UCSD-AML1 (cell line): Measurements from ENCODE around the gene SRD5A3.

Experiments
- DNase-seq: peaks from one replicate; lab custom pipeline; 2025; ENCODE audit not compliant: unreplicated experiment; lab: John Stamatoyannopoulos, UW

SRD5A3 gene

GRCh38 chr4:55373461-55373860 is 27.4 kb downstream of the SRD5A3 start:
- DNase-seq, result no peak

GRCh38 chr4:55376698-55377097 is 30.7 kb downstream of the SRD5A3 start:
- DNase-seq, result no peak

- no peak for DNase-seq
Measured at GRCh38 chr4:55378617-55379467, 32.8 kb downstream of the SRD5A3 start.

DNA sequence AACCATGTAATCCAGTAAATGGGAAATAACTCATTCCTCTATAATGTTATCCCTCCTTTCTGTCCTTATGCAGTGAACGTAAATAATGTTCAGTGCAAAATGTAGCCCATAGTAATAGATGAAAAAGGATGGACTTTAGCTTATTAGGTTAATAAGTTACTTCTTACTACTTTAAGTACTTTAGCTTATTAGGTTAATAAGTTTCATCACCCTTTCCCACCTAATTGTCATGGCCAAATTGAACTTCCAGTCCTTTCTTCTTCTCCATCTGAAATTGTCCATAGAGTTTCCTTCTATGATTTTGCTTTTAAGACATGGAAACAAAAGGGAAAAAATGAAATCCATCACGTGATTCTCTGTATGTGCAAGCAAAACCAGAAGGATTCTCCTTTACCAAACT is 34.5 kb downstream of the SRD5A3 start:
- DNase-seq, result no peak

- DNase-seq, result no peak
Measured at GRCh38 chr4:55381502-55381901, 35.5 kb downstream of the SRD5A3 start.

- DNase-seq, result no peak
Measured at GRCh38 chr4:55382488-55383003, 36.5 kb downstream of the SRD5A3 start.

DNA sequence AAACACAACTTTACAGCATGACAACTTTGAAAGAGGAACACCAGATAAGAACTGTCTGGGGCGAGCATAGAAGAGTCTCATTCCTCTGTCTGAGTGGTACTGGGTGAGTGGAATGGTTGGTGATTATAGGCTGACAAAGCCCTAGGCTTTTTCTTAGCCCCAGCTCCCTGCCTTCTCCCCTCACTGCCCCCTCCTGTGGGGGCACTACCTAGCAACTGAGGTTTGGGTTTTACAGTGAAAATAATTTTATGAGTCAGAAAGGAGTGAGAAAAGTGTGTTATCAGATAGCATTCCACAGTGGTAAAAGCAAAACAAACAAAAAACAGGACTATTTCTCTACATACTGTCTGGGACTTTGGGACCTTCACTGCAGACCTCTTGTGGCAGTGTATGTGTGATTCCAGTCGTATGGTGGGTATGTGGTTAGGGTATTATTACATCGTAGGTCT is 39.2 kb downstream of the SRD5A3 start:
- DNase-seq, result no peak

DNA sequence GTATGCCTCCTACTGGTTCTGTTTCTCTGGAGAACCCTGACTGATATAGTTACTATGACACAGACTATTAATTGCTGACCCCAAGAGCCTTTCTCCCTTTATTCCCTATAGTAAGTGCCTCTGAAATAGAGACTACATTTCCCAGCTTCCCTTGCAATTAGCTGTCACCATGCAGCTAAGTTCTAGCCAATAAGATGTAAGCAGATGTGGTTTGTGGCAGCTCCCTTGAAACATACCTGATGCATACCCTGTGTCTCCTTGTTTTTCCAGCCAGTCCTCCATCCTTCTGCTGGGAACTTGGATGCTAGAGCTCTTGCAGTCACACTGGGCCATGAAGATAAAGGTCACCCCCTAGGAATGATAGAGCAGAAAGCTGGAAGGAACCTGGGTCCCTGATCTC is 40.0 kb downstream of the SRD5A3 start:
- DNase-seq, result no peak

DNA sequence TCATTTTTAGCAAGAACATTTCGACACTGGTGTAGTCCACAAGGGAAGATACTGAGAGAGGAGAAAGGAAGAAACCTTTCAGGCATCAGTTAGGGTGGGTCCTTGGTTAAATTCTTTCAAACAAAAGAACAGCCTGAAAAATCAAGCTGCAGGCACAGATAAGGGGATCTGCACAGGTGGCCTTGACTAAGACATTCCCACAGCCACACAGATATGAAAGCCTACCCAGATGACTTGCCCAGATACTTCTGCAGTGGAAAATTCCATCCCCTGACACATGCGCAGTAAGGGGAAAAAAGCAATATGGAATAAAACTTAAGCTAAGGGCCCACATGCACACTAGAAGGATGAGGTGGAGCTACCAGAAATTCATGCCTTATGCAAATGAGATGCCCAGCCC is 40.8 kb downstream of the SRD5A3 start:
- no peak for DNase-seq

- DNase-seq, result no peak
Measured at GRCh38 chr4:55393461-55394320, 47.6 kb downstream of the SRD5A3 start.

DNA sequence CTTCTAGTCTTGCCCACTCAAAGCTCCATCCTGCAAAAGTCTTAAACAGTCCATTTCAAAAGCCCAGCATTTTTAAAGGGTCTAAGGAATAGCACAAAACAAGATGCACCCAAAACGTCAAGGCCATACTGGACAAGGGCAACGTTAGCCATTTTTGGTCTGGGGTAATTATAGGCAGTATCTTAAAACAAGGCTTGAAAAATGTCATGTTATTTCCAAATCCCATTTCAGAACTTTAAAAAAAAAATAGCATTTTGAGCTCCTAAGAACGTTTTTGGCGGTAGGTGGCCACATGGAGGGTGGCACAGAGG is 49.1 kb downstream of the SRD5A3 start:
- DNase-seq, result no peak

GRCh38 chr4:55395529-55396307 is 49.7 kb downstream of the SRD5A3 start, which contains the start of gene TMEM165:
Gene TMEM165, plus strand, starts transcription at chr4:55395957. Its CDS starts 233 bp downstream, at chr4:55396190.
- DNase-seq, result peak; percentile 89

DNA sequence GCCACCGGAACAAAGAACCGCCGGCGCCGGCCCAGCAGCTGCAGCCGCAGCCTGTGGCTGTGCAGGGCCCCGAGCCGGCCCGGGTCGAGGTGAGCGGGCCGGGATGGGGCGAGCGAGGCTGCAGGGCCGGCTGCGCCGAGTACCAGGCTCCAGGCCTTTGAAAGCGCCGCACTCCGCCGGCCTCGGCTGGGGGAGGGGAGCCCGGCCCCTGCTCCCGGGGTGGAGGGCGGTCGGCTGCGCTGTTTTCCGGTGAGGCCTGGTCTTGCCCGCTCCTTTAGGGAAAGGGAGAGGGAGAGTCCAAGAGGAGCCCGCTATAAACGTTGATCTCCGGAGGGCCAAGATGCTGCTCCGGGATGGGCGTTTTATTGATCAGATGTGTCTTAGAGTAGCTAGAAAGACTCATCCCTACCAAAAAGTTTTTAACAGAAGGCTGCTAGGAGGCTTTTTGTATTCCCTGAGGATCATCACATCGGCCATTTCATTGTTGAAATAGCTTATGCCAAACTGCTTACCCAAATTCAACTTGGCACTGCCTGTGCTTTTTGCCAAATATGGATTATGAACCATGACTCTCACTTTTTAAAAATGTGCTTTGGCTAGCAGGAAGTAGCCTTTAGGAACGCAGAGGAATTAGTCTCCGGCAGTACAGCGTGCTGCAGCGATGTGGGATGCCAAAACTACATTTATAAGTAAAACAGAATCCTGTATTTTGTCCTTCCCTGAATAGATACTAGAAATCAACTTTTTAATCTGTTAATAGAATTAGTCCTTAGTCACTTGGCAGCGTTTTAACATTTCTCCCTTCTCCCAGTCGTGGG is 50.5 kb downstream of the SRD5A3 start:
- peak; percentile 46 for DNase-seq

GRCh38 chr4:55397126-55397436 is 51.0 kb downstream of the SRD5A3 start:
- DNase-seq, result no peak

GRCh38 chr4:55397520-55398321 is 51.7 kb downstream of the SRD5A3 start:
- no peak for DNase-seq

DNA sequence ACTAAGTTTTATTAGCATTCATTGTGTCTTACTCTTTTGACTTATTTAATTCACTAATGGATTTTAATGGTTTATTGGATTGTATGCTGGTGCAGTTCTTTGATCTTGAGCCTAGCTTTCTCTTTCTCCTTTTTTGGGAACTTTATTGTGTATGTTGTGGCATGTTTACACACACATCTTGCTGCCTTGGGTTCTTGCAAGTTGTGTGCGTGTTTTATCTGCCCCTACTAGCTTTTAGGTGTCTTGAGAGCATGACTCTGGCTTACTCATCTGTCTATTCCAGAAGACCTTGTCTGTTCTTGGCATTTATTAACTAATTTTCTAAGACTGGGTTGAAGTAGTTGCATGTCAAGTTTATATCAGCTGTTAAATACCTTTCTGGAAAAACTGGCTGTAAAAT is 52.4 kb downstream of the SRD5A3 start:
- no peak for DNase-seq

DNA sequence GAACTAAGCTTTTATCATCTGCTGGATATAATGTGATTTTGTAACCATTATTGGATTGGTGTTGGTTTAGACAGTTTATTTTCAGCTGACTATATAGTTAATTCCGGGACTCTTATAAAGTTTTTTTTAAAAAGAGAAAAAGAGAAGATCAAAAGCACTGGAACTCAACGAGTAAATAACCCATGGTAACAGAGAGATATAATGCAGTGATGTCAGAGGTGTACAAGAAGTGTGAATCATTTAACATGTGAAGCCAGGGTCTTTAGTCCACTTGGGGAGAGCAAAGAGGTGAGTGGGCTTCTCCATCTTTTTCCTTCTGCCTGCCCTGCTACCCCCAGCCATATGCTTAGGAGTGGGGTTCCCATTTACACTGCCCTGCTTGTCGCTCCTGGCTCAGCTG is 52.9 kb downstream of the SRD5A3 start:
- no peak for DNase-seq

- no peak for DNase-seq
Measured at GRCh38 chr4:55399581-55399980, 53.5 kb downstream of the SRD5A3 start.

GRCh38 chr4:55405073-55405472 is 59.0 kb downstream of the SRD5A3 start:
- DNase-seq, result no peak

DNA sequence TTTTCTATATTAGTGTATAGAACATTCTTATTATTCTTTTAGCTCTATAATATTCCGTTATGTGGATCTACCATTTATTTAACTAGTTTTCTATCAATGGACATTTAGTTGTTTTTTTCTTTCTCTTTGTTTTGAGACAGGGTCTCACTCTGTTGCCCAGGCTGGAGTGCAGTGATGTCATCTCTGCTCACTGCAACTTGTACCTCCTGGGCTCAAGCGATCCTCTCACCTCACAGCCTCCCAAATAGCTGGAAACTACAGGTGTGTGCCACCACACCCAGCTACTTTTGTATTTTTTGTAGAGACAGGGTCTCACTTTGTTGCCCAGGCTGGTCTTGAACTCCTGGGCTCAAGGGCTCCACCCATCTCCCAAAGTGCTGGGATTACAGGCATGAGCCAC is 60.5 kb downstream of the SRD5A3 start:
- no peak for DNase-seq
